Stimulated activated CD8-positive, alpha-beta memory T cell treated with anti-CD3 and anti-CD28 coated beads, Interleukin-7, amount 100 ng/mL, for 24 hours (primary cell): Measurements from ENCODE around the gene SLC38A11.

Experiments used
- DNase-seq: peaks from one replicate; pipeline ENCODE4 v3.0.0-alpha.2; 2020; ENCODE audit warnings: low read depth

The SLC38A11 gene

GRCh38 chr2:164915566-164915965 is 39.8 kb downstream of the SLC38A11 start:
- no peak for DNase-seq

GRCh38 chr2:164913640-164914350 is 41.5 kb downstream of the SLC38A11 start:
- no peak for DNase-seq

GRCh38 chr2:164913011-164913410 is 42.3 kb downstream of the SLC38A11 start:
- DNase-seq = no peak

GRCh38 chr2:164911832-164912231 is 43.5 kb downstream of the SLC38A11 start:
- DNase-seq = no peak

GRCh38 chr2:164910101-164910899 is 45.0 kb downstream of the SLC38A11 start:
- no peak for DNase-seq

GRCh38 chr2:164906947-164907346 is 48.4 kb downstream of the SLC38A11 start:
- DNase-seq = no peak

GRCh38 chr2:164905307-164905706 is 50.0 kb downstream of the SLC38A11 start:
- no peak for DNase-seq

GRCh38 chr2:164903951-164904350 is 51.4 kb downstream of the SLC38A11 start:
- DNase-seq = no peak

GRCh38 chr2:164903204-164903603 is 52.1 kb downstream of the SLC38A11 start:
- DNase-seq = no peak

GRCh38 chr2:164899121-164899520 is 56.2 kb downstream of the SLC38A11 start:
- no peak for DNase-seq

GRCh38 chr2:164898475-164898874 is 56.9 kb downstream of the SLC38A11 start:
- DNase-seq = no peak

GRCh38 chr2:164897469-164898260 is 57.7 kb downstream of the SLC38A11 start:
- no peak for DNase-seq

- no peak for DNase-seq
These were observed 58.5 kb downstream of the SLC38A11 start for GRCh38 chr2:164896634-164897355.

- no peak for DNase-seq
These were observed 59.1 kb downstream of the SLC38A11 start for GRCh38 chr2:164896226-164896625.

GRCh38 chr2:164891460-164891859 is 63.9 kb downstream of the SLC38A11 start:
- no peak for DNase-seq

- no peak for DNase-seq
These were observed 64.8 kb downstream of the SLC38A11 start for GRCh38 chr2:164890544-164890943.

GRCh38 chr2:164888592-164888991 is 66.7 kb downstream of the SLC38A11 start:
- DNase-seq = no peak

GRCh38 chr2:164887434-164888144 is 67.7 kb downstream of the SLC38A11 start:
- DNase-seq = no peak

GRCh38 chr2:164882276-164882675 is 73.0 kb downstream of the SLC38A11 start:
- no peak for DNase-seq

- DNase-seq = no peak
These were observed 73.8 kb downstream of the SLC38A11 start for GRCh38 chr2:164881524-164881923.

GRCh38 chr2:164879901-164880535 is 75.3 kb downstream of the SLC38A11 start:
- no peak for DNase-seq
